ENCODE results near the gene STK39.

Gene STK39

DNA sequence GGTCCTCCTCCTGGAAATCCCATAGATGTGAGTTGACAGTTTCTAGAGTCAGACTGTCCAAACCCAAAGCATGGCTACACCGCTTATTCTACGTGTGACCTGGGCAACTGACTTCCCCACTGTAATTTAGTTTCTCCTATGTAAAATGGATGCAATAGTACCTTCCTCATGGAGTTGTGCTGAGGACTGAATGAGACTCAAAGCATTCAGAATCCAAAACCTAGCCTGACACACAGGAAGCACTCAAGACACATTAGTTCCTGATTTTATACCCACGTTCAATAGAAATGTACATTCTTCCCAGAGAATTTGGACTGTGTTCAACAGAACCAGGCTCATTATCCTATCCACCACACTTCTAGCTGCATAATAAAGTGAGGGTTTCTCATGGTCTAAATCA lies 88.8 kb downstream of the STK39 start:
- in situ Hi-C loops (cut with MboI; ENCODE audit: low pct_unique_long_range_greater_than_20kb, low sequenced_read_pairs, unreplicated experiment) = no loop called here
- no peak for TF ChIP-seq CTCF (IDR thresholded peaks at IDR 0.05; ENCODE audit: extremely low read depth, insufficient read depth, missing control alignments)
- DNase-seq (ENCODE audit: low spot score) = no peak

GRCh38 chr2:168157926-168158325 lies 89.5 kb downstream of the STK39 start:
- in situ Hi-C loops (cut with MboI; ENCODE audit: low pct_unique_long_range_greater_than_20kb, low sequenced_read_pairs, unreplicated experiment) = no loop called here
- DNase-seq (ENCODE audit: low spot score) = no peak
- TF ChIP-seq CTCF (IDR thresholded peaks at IDR 0.05; ENCODE audit: extremely low read depth, insufficient read depth, missing control alignments) = no peak

DNA sequence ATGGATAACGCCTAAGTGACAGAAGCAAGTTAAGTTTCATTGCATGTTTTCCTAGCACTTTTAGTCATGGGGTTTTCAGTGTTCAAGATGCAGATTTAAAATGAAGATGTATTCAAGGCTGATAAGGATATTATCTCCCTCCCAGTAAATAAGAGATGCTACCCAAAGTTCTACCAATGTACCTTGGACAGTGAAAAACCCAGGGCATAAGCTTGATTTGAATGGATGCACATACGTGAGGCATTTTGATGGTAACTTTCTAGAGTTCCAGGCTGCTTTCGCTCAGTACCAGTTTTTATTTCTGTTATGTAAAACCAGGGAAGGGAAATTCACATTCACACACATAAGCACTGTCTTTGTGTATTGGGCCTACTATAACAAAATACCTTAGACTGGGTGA lies 90.3 kb downstream of the STK39 start:
- in situ Hi-C loops (cut with MboI; ENCODE audit: low pct_unique_long_range_greater_than_20kb, low sequenced_read_pairs, unreplicated experiment) = no loop called here
- TF ChIP-seq CTCF (IDR thresholded peaks at IDR 0.05; ENCODE audit: extremely low read depth, insufficient read depth, missing control alignments) = no peak
- no peak for DNase-seq (ENCODE audit: low spot score)

- in situ Hi-C loops (cut with MboI; ENCODE audit: low pct_unique_long_range_greater_than_20kb, low sequenced_read_pairs, unreplicated experiment) = no loop called here
- TF ChIP-seq CTCF (IDR thresholded peaks at IDR 0.05; ENCODE audit: extremely low read depth, insufficient read depth, missing control alignments) = no peak
- no peak for DNase-seq (ENCODE audit: low spot score)
Measured at GRCh38 chr2:168156661-168157060, 90.7 kb downstream of the STK39 start.

DNA sequence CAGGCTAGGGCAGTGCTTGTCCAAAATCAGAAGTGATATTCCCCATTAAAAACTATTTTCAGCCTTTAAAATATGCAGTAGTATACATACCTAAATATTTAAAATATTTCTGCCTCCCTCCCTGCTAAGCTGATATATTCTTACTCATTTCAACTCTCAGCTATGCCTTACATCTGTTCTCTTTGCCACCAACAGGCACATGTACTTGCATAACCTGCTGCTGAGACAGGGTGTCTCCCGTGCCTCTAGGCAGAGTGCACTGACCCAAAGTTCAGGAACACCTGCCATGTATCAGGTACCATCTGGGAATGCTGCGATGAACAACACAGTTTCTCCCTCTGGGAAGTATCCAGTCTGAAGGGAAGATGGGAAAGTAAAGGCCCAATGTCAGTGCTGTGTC lies 91.7 kb downstream of the STK39 start:
- no peak for TF ChIP-seq CTCF (IDR thresholded peaks at IDR 0.05; ENCODE audit: extremely low read depth, insufficient read depth, missing control alignments)
- in situ Hi-C loops (cut with MboI; ENCODE audit: low pct_unique_long_range_greater_than_20kb, low sequenced_read_pairs, unreplicated experiment) = no loop called here
- no peak for DNase-seq (ENCODE audit: low spot score)

DNA sequence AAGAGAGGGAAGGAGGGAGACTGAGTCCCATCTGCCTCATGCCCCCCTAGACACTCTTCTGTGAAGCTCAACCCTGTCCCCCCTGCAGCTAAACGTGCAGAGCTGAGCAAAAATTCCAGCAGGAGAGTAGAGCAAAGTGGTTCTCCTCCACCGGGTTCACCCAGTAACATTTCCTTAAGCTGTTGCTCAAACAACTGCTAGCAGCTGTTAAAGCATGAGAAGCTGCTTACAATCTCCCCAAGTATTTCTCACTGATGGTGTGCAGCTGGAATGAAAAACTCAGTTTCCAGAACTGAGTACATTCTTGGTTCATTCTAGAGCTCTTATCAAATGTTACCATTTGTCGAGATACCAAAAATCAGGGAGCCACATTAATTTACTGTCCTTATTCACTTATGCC lies 92.3 kb downstream of the STK39 start:
- no peak for DNase-seq (ENCODE audit: low spot score)
- no peak for TF ChIP-seq CTCF (IDR thresholded peaks at IDR 0.05; ENCODE audit: extremely low read depth, insufficient read depth, missing control alignments)
- in situ Hi-C loops (cut with MboI; ENCODE audit: low pct_unique_long_range_greater_than_20kb, low sequenced_read_pairs, unreplicated experiment) = no loop called here

DNA sequence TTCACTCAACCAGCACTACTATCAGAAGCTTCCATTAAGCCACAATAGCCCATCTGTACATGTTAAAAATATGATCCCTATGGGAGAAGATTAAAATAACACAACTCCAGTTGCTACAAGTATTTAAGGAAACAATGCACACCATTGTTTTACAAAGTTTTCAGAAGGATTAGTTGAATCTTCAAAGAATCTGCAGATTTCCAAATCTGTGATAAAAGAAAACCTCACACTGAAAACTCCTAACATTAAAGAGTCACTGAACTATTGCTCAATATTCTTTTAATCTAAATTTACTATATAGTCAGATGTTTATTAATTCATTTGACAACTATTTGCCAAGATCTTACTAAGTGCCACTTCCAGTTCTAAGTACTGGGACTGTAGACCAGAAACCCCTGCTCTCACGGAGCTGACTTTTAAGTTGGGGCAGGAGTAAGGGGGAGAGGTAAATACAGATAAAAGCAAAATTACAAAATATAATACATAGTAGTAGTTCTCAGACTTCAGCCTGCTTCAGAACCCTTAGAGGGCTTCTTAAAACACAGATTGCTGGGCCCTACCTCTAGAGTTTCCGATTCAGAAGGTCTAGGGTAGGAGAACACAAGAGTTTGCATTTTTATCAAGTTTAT lies 94.4 kb downstream of the STK39 start:
- DNase-seq (ENCODE audit: low spot score) = no peak
- TF ChIP-seq CTCF (IDR thresholded peaks at IDR 0.05; ENCODE audit: extremely low read depth, insufficient read depth, missing control alignments) = no peak
- in situ Hi-C loops (cut with MboI; ENCODE audit: low pct_unique_long_range_greater_than_20kb, low sequenced_read_pairs, unreplicated experiment) = no loop called here
